Activated naive CD8-positive, alpha-beta T cell treated with anti-CD3 and anti-CD28 coated beads for 36 hours (primary cell): ENCODE measurements around the gene CPXM2. TPM values are rescaled to one million over a fixed set of nuclear protein-coding genes. Genes with fewer than 3 reads are reported as not detected.
"Not testable (repeated sequence)": the region's sequence is repeated elsewhere in the genome, so short reads cannot be mapped to it uniquely, and the experiment has no call there.

Experiments used
- DNase-seq: peaks from one replicate; pipeline ENCODE4 v3.0.0; 2021
- H3K27ac Mint-ChIP-seq: one replicate; pipeline ENCODE4 v1.8.0; 2022; ENCODE audit warnings: mild to moderate bottlenecking, moderate library complexity, mixed read lengths
- H3K27me3 Mint-ChIP-seq: one replicate; pipeline ENCODE4 v1.8.0; 2022; ENCODE audit warnings: mild to moderate bottlenecking, mixed read lengths
- H3K36me3 Mint-ChIP-seq: one replicate; pipeline ENCODE4 v1.8.0; 2021; ENCODE audit warnings: mild to moderate bottlenecking, mixed read lengths
- H3K4me1 Mint-ChIP-seq: one replicate; pipeline ENCODE4 v1.8.0; 2021; ENCODE audit warnings: mixed read lengths
- H3K4me3 Mint-ChIP-seq: one replicate; pipeline ENCODE4 v1.8.0; 2022; ENCODE audit warnings: mild to moderate bottlenecking, moderate library complexity, mixed read lengths
- H3K9me3 Mint-ChIP-seq: one replicate; pipeline ENCODE4 v1.8.0; 2022; ENCODE audit warnings: mixed read lengths
- total RNA-seq, 2 experiments: library from RNA; stranded (reverse); gene quantifications; one replicate each; pipeline ENCODE4 v1.2.3, GENCODE V29; 2021

The CPXM2 gene
- total RNA-seq, 2 experiments from 2014 or later: not detected

DNA sequence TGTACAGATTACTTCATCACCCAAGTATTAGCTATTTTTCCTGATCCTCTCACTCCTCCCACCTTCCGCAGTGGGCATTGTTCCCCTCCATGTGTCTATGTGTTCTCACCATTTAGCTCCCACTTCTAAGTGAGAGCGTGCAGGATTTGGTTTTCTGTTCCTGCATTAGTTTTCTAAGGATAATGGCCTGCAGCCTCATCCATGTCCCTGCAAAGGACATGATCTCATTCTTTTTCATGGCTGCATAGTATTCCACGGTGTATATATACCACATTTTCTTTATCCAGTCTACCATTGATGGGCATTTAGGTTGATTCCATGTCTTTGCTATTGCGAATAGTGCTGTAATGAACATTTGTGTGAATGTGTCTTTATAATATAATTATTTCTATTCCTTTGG, 154.7 kb downstream of the CPXM2 start:
- not testable (repeated sequence) for H3K9me3 Mint-ChIP-seq, DNase-seq, H3K4me1 Mint-ChIP-seq, H3K27me3 Mint-ChIP-seq, H3K4me3 Mint-ChIP-seq, H3K27ac Mint-ChIP-seq, H3K36me3 Mint-ChIP-seq

DNA sequence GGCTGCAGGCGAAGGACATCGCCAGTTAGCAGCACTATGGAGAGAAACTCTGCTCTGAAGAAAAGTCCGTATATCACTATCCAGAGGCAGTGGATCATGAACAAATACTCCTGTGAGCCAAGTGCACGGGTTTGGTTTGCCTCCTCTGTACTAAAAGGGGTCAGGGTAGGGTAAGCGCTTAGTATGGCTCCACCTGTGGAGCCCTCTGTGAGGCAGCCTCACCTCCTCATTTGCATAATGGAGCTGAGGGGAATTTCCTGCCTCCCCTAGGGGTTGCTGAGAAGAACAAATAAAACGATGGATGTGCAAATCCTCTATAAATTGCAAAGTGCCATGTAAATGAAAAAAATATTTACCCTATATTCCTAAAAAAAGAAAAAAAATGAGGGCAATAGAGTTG, 162.1 kb downstream of the CPXM2 start:
- DNase-seq: no peak
- no peak overlapping the region for H3K4me3 Mint-ChIP-seq
- H3K27ac Mint-ChIP-seq: no peak overlapping the region
- H3K36me3 Mint-ChIP-seq: no peaks in the 10 kb centered on the region
- no peaks in the 10 kb centered on the region for H3K27me3 Mint-ChIP-seq
- no peaks in the 10 kb centered on the region for H3K9me3 Mint-ChIP-seq
- no peaks in the 10 kb centered on the region for H3K4me1 Mint-ChIP-seq

DNA sequence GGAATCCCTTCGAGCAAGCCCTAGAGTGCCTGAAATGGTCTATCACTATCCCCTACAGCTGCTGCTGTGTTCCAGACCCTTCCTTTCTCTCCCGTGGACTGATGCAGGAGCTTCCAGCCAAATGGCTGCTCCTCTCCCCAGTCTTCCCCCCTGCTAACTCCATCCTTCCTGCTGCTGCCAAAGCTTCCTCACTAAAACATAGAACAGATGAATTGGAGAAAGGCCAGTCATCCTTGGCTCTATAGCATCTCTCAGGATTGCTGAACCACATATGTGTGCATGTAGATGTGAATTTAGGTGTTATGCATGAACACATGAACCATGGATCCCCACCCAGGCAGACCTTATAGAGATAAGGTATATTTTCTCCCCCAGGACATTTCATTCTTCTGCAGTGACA, 164.8 kb downstream of the CPXM2 start:
- H3K4me3 Mint-ChIP-seq: no peak overlapping the region
- no peaks in the 10 kb centered on the region for H3K27me3 Mint-ChIP-seq
- H3K36me3 Mint-ChIP-seq: no peaks in the 10 kb centered on the region
- DNase-seq: no peak
- H3K9me3 Mint-ChIP-seq: no peaks in the 10 kb centered on the region
- H3K27ac Mint-ChIP-seq: no peak overlapping the region
- H3K4me1 Mint-ChIP-seq: no peaks in the 10 kb centered on the region

DNA sequence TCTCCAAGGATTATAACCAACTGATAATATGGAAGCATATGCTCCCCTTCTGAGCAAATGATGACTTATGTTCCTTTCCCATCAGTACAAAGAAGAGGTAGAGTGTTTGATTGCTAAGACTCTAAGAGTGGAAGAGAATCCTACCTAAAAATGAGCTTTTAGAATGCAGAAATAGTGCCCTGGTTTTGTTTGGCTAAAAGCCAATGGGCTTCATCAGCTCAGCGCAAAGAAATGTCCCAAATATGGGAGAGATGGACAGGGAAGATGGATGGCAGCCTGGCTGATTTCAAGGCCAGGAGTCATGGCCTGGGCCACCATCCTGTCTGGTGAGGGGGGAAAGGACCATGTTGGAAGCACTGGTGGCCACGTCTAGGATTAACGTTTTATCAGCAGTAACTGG, 165.2 kb downstream of the CPXM2 start:
- no peak for DNase-seq
- H3K9me3 Mint-ChIP-seq: no peaks in the 10 kb centered on the region
- H3K27ac Mint-ChIP-seq: no peak overlapping the region
- no peaks in the 10 kb centered on the region for H3K27me3 Mint-ChIP-seq
- H3K4me3 Mint-ChIP-seq: no peak overlapping the region
- H3K4me1 Mint-ChIP-seq: no peaks in the 10 kb centered on the region
- H3K36me3 Mint-ChIP-seq: no peaks in the 10 kb centered on the region

DNA sequence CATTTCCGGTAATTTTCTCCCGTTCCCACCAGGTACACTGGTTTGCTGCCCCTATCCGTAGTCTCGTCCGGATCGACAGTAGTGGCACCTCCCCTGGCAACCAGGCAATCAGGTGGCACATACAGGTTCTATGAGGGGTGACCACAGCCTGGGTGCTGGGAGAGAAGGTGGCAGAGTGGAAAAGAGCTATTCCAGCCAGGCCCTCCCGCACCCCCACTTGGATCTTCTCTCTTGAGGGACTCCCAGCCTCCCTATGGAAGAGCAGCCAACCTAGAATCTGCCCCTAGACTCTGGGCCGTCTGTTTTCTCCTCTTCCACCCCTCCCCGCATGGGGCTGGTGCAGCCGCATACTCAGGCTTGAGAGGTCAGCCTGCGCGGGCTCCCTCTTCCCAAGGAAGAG, 166.9 kb downstream of the CPXM2 start:
- Mint-ChIP-seq H3K9me3 (no peaks in the 10 kb centered on the region), H3K36me3 (no peaks in the 10 kb centered on the region), H3K27ac (no peak overlapping the region), H3K4me1 (no peaks in the 10 kb centered on the region), H3K27me3 (no peaks in the 10 kb centered on the region), H3K4me3 (no peak overlapping the region)
- no peak for DNase-seq

DNA sequence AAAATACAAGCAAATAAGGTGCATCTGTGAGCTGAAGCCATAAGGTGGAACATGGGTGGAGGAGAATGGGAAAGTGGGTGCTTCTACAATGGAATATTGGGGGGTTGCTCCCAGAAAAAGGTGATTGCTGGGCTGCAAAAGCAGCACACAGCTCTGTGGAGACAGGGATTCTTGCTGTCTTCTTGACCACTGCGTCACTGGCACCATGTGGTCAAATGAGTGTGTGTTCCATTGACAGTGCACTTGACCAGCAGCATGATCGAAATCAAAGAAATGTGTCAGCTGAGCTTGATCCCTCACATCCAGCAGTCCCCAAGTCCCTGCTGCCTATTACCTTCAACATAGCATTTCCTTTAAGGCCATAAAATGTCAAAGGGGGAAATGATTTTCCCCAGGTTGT, 169.3 kb downstream of the CPXM2 start:
- H3K4me3 Mint-ChIP-seq: no peak overlapping the region
- H3K4me1 Mint-ChIP-seq: no peaks in the 10 kb centered on the region
- H3K36me3 Mint-ChIP-seq: no peaks in the 10 kb centered on the region
- H3K27ac Mint-ChIP-seq: no peak overlapping the region
- no peak for DNase-seq
- peaks cover 4% of the 10 kb centered on the region for H3K27me3 Mint-ChIP-seq
- H3K9me3 Mint-ChIP-seq: peaks cover 2% of the 10 kb centered on the region

DNA sequence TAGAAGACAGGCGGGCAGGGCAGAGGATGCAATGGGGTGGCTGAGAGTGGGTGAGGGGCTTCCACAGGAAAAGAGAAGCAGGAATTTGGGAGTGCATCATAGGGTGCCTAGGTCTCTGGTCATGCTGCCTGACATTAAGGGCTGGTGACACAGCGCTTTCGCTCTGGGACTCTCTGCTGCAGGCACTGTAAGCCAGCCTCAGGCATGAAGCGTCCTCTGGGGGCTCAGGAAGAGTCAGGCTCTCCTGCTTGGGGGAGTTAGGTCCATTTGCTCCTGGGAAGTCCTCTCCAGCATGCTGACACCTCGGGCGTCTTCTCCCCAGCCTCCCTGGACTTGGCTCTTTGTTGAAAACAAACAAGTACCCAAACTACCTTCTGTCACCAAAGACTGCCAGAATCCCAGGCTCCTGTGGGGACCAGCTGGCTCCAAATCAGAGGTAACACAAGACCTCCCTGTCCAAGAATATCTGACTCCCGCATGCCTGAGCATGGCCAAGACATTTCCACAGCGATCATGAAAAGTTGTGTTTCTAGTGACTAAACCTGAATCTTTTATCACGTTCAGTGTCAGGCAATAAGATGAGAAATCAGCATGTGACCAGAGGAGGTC, 170.1 kb downstream of the CPXM2 start:
- H3K4me1 Mint-ChIP-seq: no peaks in the 10 kb centered on the region
- H3K27ac Mint-ChIP-seq: no peak overlapping the region
- no peak overlapping the region for H3K4me3 Mint-ChIP-seq
- DNase-seq: no peak
- peaks cover 4% of the 10 kb centered on the region for H3K27me3 Mint-ChIP-seq
- no peaks in the 10 kb centered on the region for H3K36me3 Mint-ChIP-seq
- H3K9me3 Mint-ChIP-seq: peaks cover 2% of the 10 kb centered on the region

DNA sequence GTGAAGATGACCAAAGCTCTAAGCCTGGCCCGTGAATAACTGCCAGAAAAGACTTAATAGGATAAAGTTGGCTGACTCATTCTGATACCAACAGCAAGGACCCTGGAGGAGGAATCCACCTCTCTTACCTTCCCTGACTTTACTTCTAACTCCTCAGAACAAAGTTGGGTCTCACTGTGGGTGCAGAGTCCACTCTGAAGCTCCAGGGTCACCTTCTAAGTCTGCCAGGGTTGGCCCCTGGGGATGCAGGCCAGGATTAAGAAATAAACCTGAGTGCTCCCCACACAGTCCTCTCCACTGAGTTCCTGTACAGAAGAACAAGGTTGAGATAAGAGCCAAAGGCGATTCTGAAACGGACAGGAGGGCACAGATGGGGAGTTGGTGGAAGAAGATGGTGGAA, 171.1 kb downstream of the CPXM2 start:
- Mint-ChIP-seq H3K4me1 (no peaks in the 10 kb centered on the region), H3K36me3 (no peaks in the 10 kb centered on the region), H3K27ac (no peak overlapping the region), H3K9me3 (peaks cover 2% of the 10 kb centered on the region), H3K27me3 (peaks cover 9% of the 10 kb centered on the region), H3K4me3 (no peak overlapping the region)
- DNase-seq: no peak

DNA sequence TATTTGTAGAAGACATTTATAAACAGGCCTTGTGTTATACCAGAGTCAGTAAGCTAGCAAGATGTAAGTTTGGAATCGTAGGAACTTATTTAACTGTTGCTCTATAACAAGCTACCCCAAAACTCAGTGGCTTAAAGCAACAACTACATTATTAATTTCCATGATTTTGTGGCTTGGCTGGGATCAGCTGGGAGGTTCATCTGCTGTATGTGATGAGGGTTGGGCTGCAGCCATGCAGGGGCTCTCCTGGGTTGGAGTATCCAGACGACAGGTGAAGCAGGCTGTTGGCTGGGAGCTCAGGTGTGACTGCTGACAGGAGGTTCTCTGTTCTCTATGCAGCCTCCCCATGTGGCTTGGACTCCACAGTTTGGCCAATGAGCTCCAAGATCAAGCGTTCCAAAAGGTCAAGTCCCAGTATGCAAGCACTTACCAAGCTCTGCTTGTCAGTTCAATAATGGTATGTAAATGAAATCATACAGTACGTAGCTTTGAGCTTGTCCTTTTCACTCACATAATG, 173.0 kb downstream of the CPXM2 start:
- no peak for DNase-seq
- Mint-ChIP-seq H3K36me3 (no peaks in the 10 kb centered on the region), H3K27ac (no peak overlapping the region), H3K9me3 (peaks cover 2% of the 10 kb centered on the region), H3K4me3 (no peak overlapping the region), H3K27me3 (peaks cover 12% of the 10 kb centered on the region), H3K4me1 (no peaks in the 10 kb centered on the region)

DNA sequence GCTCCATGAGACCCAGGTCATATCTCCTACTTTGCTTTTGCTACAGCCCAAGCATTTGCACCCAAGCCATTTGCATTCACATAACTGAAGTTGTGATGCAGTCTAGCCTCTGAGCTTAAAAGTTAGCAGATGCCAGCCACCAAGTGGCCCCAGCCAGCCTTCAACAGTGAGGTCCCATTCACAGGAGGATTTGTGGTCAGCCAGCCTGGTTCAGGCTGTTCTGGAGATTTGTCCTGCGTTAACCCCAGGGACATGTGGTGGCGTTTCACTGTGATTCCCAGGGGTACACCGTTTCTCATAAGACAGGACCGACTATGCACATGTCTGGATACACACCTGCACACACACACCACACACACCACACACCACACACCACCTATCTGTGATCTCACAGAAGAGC, 174.3 kb downstream of the CPXM2 start:
- Mint-ChIP-seq H3K4me1 (no peaks in the 10 kb centered on the region), H3K27ac (no peak overlapping the region), H3K36me3 (no peaks in the 10 kb centered on the region), H3K9me3 (peaks cover 2% of the 10 kb centered on the region), H3K27me3 (peaks cover 12% of the 10 kb centered on the region), H3K4me3 (no peak overlapping the region)
- no peak for DNase-seq

DNA sequence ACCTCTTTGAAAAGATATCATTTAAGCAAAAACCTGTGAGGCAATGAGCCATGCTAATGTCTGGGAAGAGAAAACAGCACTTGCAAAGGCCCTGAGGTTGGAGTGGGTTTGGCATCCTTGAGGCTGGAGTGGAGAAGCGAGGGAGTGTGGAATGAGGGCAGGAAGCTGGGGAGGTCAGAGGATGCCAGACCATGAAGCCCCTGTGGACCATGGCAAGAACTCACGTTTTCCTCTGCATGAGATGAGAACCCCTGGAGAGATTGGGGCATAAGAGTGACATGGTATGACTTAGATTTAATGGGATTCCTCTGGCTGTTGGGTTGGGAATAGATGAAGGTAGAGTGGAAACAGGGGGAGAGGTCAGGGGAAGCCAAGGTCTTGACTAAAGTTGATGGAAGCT, 176.1 kb downstream of the CPXM2 start:
- Mint-ChIP-seq H3K36me3 (no peaks in the 10 kb centered on the region), H3K9me3 (peaks cover 2% of the 10 kb centered on the region), H3K27ac (no peak overlapping the region), H3K4me3 (no peak overlapping the region), H3K4me1 (no peaks in the 10 kb centered on the region), H3K27me3 (peaks cover 12% of the 10 kb centered on the region)
- DNase-seq: no peak

DNA sequence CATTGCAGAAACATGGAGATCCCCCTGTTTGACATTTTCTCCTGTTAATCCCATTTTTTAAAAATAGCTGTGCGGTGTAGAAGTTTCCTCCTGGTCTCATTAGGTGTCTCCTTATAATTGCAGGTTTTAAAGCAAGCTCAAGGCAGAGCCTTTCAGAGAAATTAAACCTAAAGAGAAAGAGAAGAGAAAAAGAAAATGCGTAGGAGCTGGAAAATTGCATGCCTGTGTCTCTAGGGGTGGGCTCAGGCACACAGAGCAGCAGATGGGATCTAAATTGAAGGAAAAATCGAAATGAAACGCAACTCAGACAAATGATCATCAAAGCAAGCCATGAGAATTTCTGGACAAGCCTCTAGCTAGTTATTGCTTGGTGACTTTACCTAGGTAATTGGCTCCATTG, 185.4 kb downstream of the CPXM2 start:
- Mint-ChIP-seq H3K9me3 (no peaks in the 10 kb centered on the region), H3K27me3 (no peaks in the 10 kb centered on the region), H3K27ac (no peak overlapping the region), H3K4me1 (no peaks in the 10 kb centered on the region), H3K36me3 (no peaks in the 10 kb centered on the region), H3K4me3 (no peak overlapping the region)
- DNase-seq: no peak

DNA sequence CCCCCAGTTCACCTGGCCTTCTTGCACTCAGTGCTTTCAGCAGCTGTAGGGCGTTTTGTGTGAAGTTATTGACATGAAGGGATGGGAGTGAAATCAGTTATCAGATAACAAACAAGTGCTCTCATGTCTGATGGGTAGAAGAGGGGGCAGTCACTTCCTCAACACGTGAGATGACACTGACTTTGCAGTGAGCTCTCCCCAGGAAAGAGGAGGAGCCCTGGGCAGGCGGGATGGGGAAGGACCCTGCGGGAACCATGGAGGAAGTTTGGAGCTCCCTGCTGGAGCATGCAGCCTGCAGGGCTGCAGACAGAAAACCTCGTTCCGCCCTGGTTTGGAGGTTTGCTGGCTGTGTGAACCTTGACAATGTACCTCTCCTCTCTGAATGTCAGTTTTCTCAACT, 186.8 kb downstream of the CPXM2 start:
- no peak overlapping the region for H3K4me3 Mint-ChIP-seq
- H3K4me1 Mint-ChIP-seq: no peaks in the 10 kb centered on the region
- no peaks in the 10 kb centered on the region for H3K9me3 Mint-ChIP-seq
- DNase-seq: no peak
- H3K27me3 Mint-ChIP-seq: no peaks in the 10 kb centered on the region
- no peaks in the 10 kb centered on the region for H3K36me3 Mint-ChIP-seq
- H3K27ac Mint-ChIP-seq: no peak overlapping the region

DNA sequence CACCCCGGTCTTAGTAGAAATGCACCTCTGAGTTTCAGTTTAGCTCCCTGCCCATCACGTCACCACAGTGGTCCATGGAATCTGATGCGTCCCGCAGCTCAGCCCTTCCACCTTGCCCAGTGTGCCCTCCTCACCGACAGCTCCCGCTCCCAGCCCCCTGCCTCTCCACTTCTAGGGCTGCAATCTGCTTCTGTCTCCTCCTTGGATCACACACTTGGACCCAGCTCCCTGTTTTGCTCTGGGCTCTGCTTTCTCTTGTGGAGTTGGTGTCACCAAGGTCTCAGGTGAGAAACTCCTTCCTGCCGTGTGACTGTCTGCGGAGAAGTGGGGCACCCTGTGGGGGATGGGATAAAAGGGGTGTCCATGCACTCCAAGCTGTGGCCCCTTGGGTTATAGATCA, 187.5 kb downstream of the CPXM2 start:
- no peaks in the 10 kb centered on the region for H3K4me1 Mint-ChIP-seq
- no peaks in the 10 kb centered on the region for H3K36me3 Mint-ChIP-seq
- no peak overlapping the region for H3K4me3 Mint-ChIP-seq
- DNase-seq: no peak
- H3K9me3 Mint-ChIP-seq: no peaks in the 10 kb centered on the region
- no peak overlapping the region for H3K27ac Mint-ChIP-seq
- no peaks in the 10 kb centered on the region for H3K27me3 Mint-ChIP-seq

DNA sequence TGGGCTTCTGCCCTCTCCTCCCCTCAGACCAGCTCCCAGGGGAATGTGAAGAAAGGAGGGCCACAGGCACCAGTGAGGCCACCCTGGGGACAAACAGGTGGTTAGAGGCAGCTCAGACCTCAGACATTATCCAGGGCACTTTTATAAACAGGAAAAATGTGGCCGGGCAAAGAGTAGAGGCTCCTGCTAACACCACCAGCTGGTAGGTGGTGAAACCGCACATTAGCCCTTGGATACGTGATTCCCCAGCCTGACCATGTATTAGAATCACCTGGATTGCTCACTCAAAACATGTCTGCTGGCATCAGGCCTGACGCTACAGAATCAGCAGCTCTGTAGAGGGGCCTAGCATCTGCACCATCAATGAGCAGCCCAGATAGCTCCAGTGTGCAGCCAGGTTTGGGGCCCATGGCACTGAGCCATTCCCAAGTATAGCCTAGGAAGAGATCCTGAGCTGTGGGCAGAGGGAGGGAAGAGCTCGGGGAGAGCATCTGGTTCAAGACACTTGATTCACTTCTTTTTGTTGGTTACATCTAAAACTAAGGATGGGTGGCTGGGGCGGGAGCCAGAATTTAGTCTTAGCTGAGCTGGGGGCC, 188.3 kb downstream of the CPXM2 start:
- Mint-ChIP-seq H3K36me3 (no peaks in the 10 kb centered on the region), H3K4me3 (no peak overlapping the region)

More for the DNA sequence above, 188.3 kb downstream of the CPXM2 start:
- no peaks in the 10 kb centered on the region for H3K9me3 Mint-ChIP-seq
- H3K4me1 Mint-ChIP-seq: no peaks in the 10 kb centered on the region
- no peak for DNase-seq
- H3K27ac Mint-ChIP-seq: no peak overlapping the region
- no peaks in the 10 kb centered on the region for H3K27me3 Mint-ChIP-seq
